Measurements from ENCODE around the gene ZNF470.

- no peak for TF ChIP-seq CTCF (IDR thresholded peaks at IDR 0.05)
- TF ChIP-seq EZH2 (IDR thresholded peaks at IDR 0.05; ENCODE audit: borderline replicate concordance, insufficient read depth, low read depth, low read length, poor library complexity, severe bottlenecking), result no peak
These were observed at the start of gene ZNF470 for GRCh38 chr19:56567274-56568120.
